Hematopoietic multipotent progenitor cell treated with erythropoietin and hydrocortisone succinate and interleukin-3 and kit ligand, for 4 days (in vitro differentiated cells): ENCODE data around the gene TAF5L.
"Not testable (repeated sequence)": the region's sequence is repeated elsewhere in the genome, so short reads cannot be mapped to it uniquely, and the experiment has no call there.

Source experiments
- DNase-seq: peaks from one replicate; pipeline ENCODE4 v3.0.0-alpha.2; 2015

The TAF5L gene

DNA sequence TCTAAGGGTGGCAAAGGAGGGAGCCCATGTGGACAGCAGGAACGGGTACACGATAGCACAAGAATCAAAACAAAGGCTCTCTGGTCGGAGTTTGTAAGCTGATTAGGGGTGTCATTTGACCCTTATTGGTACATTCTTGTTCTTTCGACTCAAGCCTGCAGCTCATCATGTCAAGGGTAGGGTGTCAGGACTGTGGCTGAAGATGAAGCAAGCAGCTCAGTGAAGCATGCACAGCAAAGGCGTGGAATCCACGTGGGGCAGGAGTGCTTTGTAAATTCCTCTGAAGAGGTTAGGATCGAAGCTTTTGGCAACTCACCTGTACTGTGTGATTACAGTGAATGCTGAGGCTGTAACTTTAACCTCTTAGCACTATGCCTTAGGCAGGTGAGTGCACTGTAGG, 62.7 kb downstream of the TAF5L start:
- no peak for DNase-seq

GRCh38 chr1:229562686-229563085, 63.2 kb downstream of the TAF5L start:
- DNase-seq = no peak

GRCh38 chr1:229561141-229561540, 64.8 kb downstream of the TAF5L start:
- DNase-seq = no peak

DNA sequence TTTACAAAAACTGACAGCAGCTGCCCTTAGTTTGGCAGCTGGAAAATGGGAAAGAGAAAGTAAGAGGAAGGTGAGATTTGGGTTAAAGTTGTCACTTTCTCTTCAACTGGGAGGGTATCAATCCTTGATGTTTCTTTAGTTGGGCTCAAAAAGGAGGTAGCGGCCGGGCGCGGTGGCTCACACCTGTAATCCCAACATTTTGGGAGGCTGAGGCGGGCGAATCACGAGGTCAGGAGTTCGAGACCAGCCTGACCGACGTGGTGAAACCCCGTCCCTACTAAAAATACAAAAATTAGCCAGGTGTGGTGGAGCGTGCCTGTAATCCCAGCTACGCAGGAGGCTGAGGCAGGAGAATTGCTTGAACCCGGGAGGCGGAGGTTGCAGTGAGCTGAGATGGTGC, 65.8 kb downstream of the TAF5L start:
- not testable (repeated sequence) for DNase-seq

- DNase-seq = not testable (repeated sequence)
These were observed 66.6 kb downstream of the TAF5L start for GRCh38 chr1:229559336-229559801.

- DNase-seq = peak; percentile 99
These were observed 67.2 kb downstream of the TAF5L start, which contains the start of gene ABCB10 for GRCh38 chr1:229558460-229559335. Gene ABCB10, minus strand, starts transcription at chr1:229558707. Its CDS starts 55 bp downstream, at chr1:229558652.

- peak; percentile 63 for DNase-seq
These were observed 68.0 kb downstream of the TAF5L start for GRCh38 chr1:229557913-229558414.

- peak; percentile 57 for DNase-seq
These were observed 68.6 kb downstream of the TAF5L start for GRCh38 chr1:229557200-229557850.

- DNase-seq = peak; percentile 97
These were observed 70.9 kb downstream of the TAF5L start for GRCh38 chr1:229554886-229555621.

DNA sequence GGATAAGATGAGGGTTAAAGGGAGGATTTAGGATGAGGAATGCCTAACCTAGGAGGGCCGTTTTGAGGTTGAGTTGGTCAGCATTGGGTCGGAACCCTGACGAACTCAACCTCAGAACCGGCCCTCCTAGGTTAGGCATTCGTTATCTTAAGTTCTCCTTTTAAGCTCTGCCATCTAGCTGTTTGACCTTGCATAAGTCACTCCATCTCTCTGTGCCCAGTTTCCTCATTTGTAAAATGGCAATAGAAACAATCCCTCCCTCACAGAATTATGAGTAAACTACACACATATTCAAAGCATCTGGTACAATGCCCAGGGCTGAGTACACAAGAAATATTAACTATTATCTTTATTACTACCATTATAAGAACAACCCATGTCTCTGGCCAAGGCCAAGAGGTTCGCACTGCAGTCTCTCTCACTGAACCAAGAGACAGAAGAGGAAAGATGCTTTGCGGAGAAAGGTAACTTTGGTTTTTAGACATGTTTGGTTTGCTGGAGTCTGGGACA, 72.2 kb downstream of the TAF5L start:
- DNase-seq = peak; percentile 38

DNA sequence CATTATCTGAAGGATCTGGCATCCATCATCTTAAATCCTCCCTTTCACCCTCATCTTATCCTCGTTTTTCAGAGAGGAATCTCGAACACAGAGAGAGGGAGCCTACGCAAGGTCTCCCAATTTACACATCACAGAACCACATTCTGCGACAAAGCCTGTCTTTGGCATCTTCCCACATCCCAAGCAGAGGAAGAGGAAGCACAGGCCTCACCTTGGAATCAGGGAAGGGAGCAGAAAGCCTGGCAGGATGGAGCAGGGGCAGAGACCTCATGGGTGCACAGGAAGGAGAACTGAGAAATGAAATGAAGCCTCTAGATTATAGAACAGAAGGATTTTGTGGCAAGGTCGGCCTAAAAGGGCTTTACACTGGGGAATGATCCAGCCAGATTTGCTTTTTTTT, 73.2 kb downstream of the TAF5L start:
- DNase-seq = no peak

DNA sequence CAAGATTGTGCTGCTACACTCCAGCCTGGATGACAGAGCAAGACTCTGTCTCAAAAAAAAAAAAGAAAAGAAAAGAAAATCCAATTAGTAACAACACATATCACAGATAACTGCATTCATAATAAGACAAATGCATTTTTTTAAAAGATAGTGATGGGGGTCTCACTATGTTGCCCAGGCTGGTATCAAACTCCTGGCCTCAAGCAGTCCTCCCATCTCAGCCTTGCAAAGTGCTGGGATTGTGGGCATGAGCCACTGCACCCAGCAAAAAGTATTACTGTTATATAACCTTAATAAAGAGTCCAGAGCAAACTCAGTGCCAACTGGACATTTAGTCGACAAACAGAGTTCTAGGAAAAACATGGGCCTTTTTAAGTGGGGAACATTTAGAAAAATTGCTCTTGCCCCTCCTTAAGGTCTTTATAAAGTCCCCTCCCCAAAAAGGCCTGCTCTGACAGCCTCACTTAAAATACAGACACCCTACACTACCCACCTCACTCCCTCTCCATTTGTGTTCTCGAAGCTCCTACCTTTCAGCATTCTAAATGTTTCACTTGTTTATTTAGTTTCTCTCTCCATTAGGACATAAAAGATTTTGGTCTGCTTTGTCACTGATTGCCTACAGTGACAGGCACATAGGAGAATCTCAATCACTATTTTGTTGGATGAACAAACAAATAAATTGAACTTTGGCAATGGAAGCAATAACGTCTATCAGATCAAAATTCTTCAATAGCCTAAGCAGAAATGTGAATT, 74.9 kb downstream of the TAF5L start:
- DNase-seq = no peak

DNA sequence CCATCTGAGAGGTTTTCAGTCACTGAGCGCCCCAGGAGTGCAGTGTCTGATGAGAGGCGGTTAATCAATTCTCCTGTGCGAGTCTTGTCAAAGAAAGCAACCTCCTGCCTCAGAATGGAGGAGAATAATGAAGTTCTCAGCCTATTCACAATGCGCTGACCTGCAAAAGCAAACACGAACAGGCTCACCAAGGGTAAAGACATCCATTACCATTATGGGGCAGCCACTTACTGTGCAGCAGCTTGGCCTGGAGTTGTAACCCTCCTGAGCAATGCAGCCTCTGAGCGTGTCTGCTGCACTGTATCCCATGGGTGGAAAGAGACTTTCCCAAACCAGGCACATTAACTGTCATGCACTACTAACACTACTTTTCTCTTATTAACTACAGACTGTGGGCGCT, 78.4 kb downstream of the TAF5L start:
- DNase-seq = no peak

- no peak for DNase-seq
These were observed 81.3 kb downstream of the TAF5L start for GRCh38 chr1:229544587-229544986.
